ENCODE measurements around the gene PCLO.

- TF ChIP-seq CTCF (conservative IDR thresholded peaks at IDR 0.05; ENCODE audit: low read depth, low read length): no peak
- TF ChIP-seq EZH2phosphoT487 (IDR thresholded peaks at IDR 0.05; ENCODE audit: borderline replicate concordance, low read length): no peak
Observed at GRCh38 chr7:82726038-82726800, 436.5 kb downstream of the PCLO start.
